DOHH2 (cell line): ENCODE measurements around the gene RSPH6A.

Experiments
- H3F3A ChIP-seq: fragments of 200-600 bp; sonication (generic), shearing (Covaris generic); 2 replicates; pipeline ENCODE4 v1.6.0; 2016; ENCODE audit warnings: antibody characterized with exemption, mild to moderate bottlenecking; ENCODE audit not compliant: control insufficient read depth, insufficient read depth
- H3K27ac ChIP-seq: fragments of 200-600 bp; sonication (generic); 2 replicates; pipeline ENCODE4 v1.5.1; 2014; ENCODE audit warnings: low read depth, mild to moderate bottlenecking, low read length, moderate library complexity
- H3K27me3 ChIP-seq: fragments of 200-600 bp; sonication (generic); 2 replicates; pipeline ENCODE4 v1.6.1; 2014; ENCODE audit warnings: mild to moderate bottlenecking, low read length, mixed read lengths; ENCODE audit not compliant: control insufficient read depth
- H3K36me3 ChIP-seq: fragments of 200-600 bp; sonication (generic); 2 replicates; pipeline ENCODE4 v1.6.1; 2014; ENCODE audit warnings: mild to moderate bottlenecking, low read length, moderate library complexity, mixed read lengths; ENCODE audit not compliant: control insufficient read depth
- H3K4me1 ChIP-seq: fragments of 200-600 bp; sonication (generic); 2 replicates; pipeline ENCODE4 v1.6.1; 2014; ENCODE audit warnings: mild to moderate bottlenecking, low read length, mixed read lengths; ENCODE audit not compliant: control insufficient read depth
- H3K4me2 ChIP-seq: fragments of 200-600 bp; sonication (generic); 2 replicates; pipeline ENCODE4 v1.6.0; 2014; ENCODE audit warnings: mild to moderate bottlenecking, low read length, moderate library complexity
- H3K4me3 ChIP-seq: fragments of 200-600 bp; sonication (generic); 2 replicates; pipeline ENCODE4 v1.5.1; 2014; ENCODE audit warnings: mild to moderate bottlenecking, low read length, mixed read lengths
- H3K79me2 ChIP-seq: fragments of 200-600 bp; sonication (generic); 2 replicates; pipeline ENCODE4 v1.6.1; 2014; ENCODE audit warnings: mild to moderate bottlenecking, low read length, mixed read lengths; ENCODE audit not compliant: control insufficient read depth
- H3K9me2 ChIP-seq: fragments of 200-600 bp; sonication (generic); replicated peaks from 2 replicates; pipeline ENCODE4 v1.6.1; 2014; ENCODE audit warnings: mild to moderate bottlenecking, low read length, mixed read lengths; ENCODE audit not compliant: control insufficient read depth
- H3K9me3 ChIP-seq: fragments of 200-600 bp; sonication (generic); 2 replicates; pipeline ENCODE4 v1.6.1; 2014; ENCODE audit warnings: antibody characterized with exemption, low read length, mixed read lengths; ENCODE audit not compliant: control insufficient read depth, insufficient read depth
- H4K20me1 ChIP-seq: fragments of 200-600 bp; sonication (generic); 2 replicates; pipeline ENCODE4 v1.6.0; 2014; ENCODE audit warnings: low read depth, mild to moderate bottlenecking, antibody characterized with exemption, low read length, moderate library complexity; ENCODE audit not compliant: control insufficient read depth, insufficient read depth
- EZH2phosphoT487 ChIP-seq: fragments of 200-600 bp; sonication (generic); IDR thresholded peaks from 2 replicates; pipeline ENCODE4 v1.6.1; 2017; ENCODE audit warnings: borderline replicate concordance, mild to moderate bottlenecking, antibody characterized with exemption, low read length, moderate library complexity, mixed read lengths
- TF ChIP-seq, protein P1 (sequence below): fragments of 200-600 bp; sonication (generic); IDR thresholded peaks from one replicate; pipeline ENCODE4 v1.5.1; 2014; ENCODE audit warnings: antibody characterized with exemption, mild to moderate bottlenecking, low read depth, low read length; ENCODE audit not compliant: poor library complexity, severe bottlenecking

The RSPH6A gene

DNA sequence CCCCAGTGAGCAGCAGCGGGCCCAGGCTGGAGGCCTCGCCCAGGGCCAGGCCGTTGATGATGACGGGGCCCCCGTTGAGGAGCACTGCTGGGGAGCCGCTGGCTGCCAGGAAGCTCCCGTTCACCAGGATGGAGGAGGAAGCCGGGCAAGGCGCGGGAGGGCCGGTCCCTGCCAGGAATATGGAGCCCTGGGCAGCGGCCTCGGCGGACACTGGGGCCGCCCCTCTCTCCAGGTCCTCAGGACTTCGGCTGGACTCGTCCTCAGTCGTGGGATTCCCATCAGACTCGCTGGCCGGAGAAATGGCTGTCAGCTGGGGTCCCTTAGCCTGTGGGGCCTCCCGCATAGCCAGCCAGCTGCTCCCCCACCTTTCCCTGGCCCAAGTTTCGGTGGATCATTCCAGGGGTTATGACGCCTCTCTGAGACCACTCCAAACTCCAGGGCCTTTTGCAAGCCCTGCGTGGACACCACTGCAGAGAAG, 48.2 kb downstream of the RSPH6A start:
- no peak overlapping the region for H3K4me3 ChIP-seq

DNA sequence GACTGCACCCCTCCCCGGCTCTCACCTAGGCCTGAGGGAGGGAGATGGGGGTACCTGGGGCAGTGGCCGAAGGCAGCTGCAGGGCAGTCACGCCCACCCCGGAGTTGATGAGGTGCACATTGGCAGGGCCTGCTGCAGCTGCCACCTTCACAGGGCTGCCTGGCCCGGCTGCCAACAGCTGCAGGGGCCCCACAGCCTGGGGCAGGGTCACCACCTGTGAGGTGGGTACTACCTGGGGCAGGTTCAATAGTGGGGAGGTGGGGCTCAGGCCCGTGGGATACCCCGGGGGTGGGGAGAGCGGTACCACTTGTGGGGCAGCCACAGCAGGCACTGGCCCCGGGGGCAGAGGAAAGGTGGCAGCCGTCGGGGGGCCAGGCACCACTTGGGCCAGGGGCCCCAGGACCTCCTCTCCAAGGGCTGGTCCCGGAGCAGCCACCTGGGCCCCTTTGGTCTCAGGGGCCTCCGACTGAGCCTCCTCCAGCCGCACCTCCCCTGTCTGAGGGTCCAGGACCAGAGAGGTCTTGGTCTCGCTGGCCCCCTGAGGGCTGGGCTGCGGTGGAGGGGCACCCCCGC, 48.7 kb downstream of the RSPH6A start:
- Histone ChIP-seq H3K9me3 (no peaks in the 10 kb centered on the region), H3K4me1 (peaks cover 19% of the 10 kb centered on the region), H3K79me2 (no peaks in the 10 kb centered on the region), H3K9me2 (no peaks in the 10 kb centered on the region), H3K4me3 (no peak overlapping the region), H3K27ac (no peak overlapping the region), H3F3A (no peaks in the 10 kb centered on the region), H3K27me3 (peaks cover 8% of the 10 kb centered on the region), H4K20me1 (no peaks in the 10 kb centered on the region), H3K4me2 (no peak overlapping the region), H3K36me3 (no peaks in the 10 kb centered on the region)
- TF ChIP-seq, protein P1, sequence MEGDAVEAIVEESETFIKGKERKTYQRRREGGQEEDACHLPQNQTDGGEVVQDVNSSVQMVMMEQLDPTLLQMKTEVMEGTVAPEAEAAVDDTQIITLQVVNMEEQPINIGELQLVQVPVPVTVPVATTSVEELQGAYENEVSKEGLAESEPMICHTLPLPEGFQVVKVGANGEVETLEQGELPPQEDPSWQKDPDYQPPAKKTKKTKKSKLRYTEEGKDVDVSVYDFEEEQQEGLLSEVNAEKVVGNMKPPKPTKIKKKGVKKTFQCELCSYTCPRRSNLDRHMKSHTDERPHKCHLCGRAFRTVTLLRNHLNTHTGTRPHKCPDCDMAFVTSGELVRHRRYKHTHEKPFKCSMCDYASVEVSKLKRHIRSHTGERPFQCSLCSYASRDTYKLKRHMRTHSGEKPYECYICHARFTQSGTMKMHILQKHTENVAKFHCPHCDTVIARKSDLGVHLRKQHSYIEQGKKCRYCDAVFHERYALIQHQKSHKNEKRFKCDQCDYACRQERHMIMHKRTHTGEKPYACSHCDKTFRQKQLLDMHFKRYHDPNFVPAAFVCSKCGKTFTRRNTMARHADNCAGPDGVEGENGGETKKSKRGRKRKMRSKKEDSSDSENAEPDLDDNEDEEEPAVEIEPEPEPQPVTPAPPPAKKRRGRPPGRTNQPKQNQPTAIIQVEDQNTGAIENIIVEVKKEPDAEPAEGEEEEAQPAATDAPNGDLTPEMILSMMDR, result no peak
- TF ChIP-seq EZH2phosphoT487, result no peak

More for the DNA sequence above, 48.2 kb downstream of the RSPH6A start:
- Histone ChIP-seq H3F3A (no peaks in the 10 kb centered on the region), H3K36me3 (no peaks in the 10 kb centered on the region), H3K9me2 (no peaks in the 10 kb centered on the region), H3K27ac (no peak overlapping the region), H4K20me1 (no peaks in the 10 kb centered on the region), H3K79me2 (no peaks in the 10 kb centered on the region), H3K9me3 (no peaks in the 10 kb centered on the region), H3K4me1 (peaks cover 19% of the 10 kb centered on the region), H3K4me2 (no peak overlapping the region), H3K27me3 (peaks cover 8% of the 10 kb centered on the region)
- TF ChIP-seq EZH2phosphoT487, result no peak
- TF ChIP-seq, protein P1, result no peak

GRCh38 chr19:45765702-45766295, 49.3 kb downstream of the RSPH6A start:
- Histone ChIP-seq H3K79me2 (no peaks in the 10 kb centered on the region), H3K9me2 (no peaks in the 10 kb centered on the region), H3F3A (no peaks in the 10 kb centered on the region), H3K27me3 (peaks cover 8% of the 10 kb centered on the region), H4K20me1 (no peaks in the 10 kb centered on the region), H3K36me3 (no peaks in the 10 kb centered on the region), H3K4me3 (no peak overlapping the region), H3K9me3 (no peaks in the 10 kb centered on the region), H3K4me2 (no peak overlapping the region), H3K27ac (no peak overlapping the region), H3K4me1 (peaks cover 15% of the 10 kb centered on the region)
- TF ChIP-seq, protein P1, result no peak
- TF ChIP-seq EZH2phosphoT487, result no peak
